GM23338 (cell line): Measurements from ENCODE around the gene SFXN5.

Experiments used
- CREB1 ChIP-seq: fragments of 250-450 bp; sonication (Bioruptor Pico); IDR thresholded peaks from 2 replicates; pipeline ENCODE4 v1.5.0; 2020; ENCODE audit warnings: low read depth, mild to moderate bottlenecking, moderate library complexity
- EZH2 ChIP-seq: fragments of 200-600 bp; sonication (generic); IDR thresholded peaks from one replicate; pipeline ENCODE4 v1.8.0; 2017; ENCODE audit warnings: antibody characterized with exemption, mild to moderate bottlenecking, low read depth; ENCODE audit not compliant: unreplicated experiment
- EZH2phosphoT487 ChIP-seq: fragments of 200-600 bp; sonication (generic); IDR thresholded peaks from one replicate; pipeline ENCODE4 v1.8.1; 2018; ENCODE audit warnings: antibody characterized with exemption; ENCODE audit not compliant: unreplicated experiment
- JUNB ChIP-seq: IDR thresholded peaks from one replicate; pipeline ENCODE4 v1.6.1; 2016; ENCODE audit warnings: antibody characterized with exemption; ENCODE audit not compliant: unreplicated experiment
- NANOG ChIP-seq: IDR thresholded peaks from 2 replicates; pipeline ENCODE4 v1.6.1; 2016; ENCODE audit warnings: antibody characterized with exemption, borderline replicate concordance
- POLR2AphosphoS5 ChIP-seq: IDR thresholded peaks from 2 replicates; pipeline ENCODE4 v1.6.1; 2016; ENCODE audit warnings: antibody characterized with exemption, low read depth
- STAT1 ChIP-seq: IDR thresholded peaks from one replicate; pipeline ENCODE4 v1.6.1; 2016; ENCODE audit warnings: antibody characterized with exemption; ENCODE audit not compliant: unreplicated experiment
- ZNF114 ChIP-seq: fragments of 250-450 bp; sonication (Bioruptor Pico); IDR thresholded peaks from 2 replicates; pipeline ENCODE4 v1.5.0; 2020; ENCODE audit warnings: mild to moderate bottlenecking, moderate library complexity
- ZNF331 ChIP-seq: fragments of 250-450 bp; sonication (Bioruptor Pico); IDR thresholded peaks from 2 replicates; pipeline ENCODE4 v1.5.0; 2020; ENCODE audit warnings: low read depth, mild to moderate bottlenecking, moderate library complexity
- TF ChIP-seq, protein P1 (sequence below), 2 experiments: fragments of 200-600 bp in 1 of 2; sonication (generic) in 1 of 2; conservative IDR thresholded peaks; 2 replicates each; pipeline versions ENCODE4 v1.5.1 to v1.6.1; 2016 to 2017; ENCODE audit warnings: antibody characterized with exemption in 2 of 2, low read depth in 2 of 2, mild to moderate bottlenecking in 2 of 2, moderate library complexity in 1 of 2
- TF ChIP-seq, protein P2 (sequence below): IDR thresholded peaks from one replicate; pipeline ENCODE4 v1.6.1; 2018; ENCODE audit warnings: antibody characterized with exemption; ENCODE audit not compliant: unreplicated experiment

DNA sequence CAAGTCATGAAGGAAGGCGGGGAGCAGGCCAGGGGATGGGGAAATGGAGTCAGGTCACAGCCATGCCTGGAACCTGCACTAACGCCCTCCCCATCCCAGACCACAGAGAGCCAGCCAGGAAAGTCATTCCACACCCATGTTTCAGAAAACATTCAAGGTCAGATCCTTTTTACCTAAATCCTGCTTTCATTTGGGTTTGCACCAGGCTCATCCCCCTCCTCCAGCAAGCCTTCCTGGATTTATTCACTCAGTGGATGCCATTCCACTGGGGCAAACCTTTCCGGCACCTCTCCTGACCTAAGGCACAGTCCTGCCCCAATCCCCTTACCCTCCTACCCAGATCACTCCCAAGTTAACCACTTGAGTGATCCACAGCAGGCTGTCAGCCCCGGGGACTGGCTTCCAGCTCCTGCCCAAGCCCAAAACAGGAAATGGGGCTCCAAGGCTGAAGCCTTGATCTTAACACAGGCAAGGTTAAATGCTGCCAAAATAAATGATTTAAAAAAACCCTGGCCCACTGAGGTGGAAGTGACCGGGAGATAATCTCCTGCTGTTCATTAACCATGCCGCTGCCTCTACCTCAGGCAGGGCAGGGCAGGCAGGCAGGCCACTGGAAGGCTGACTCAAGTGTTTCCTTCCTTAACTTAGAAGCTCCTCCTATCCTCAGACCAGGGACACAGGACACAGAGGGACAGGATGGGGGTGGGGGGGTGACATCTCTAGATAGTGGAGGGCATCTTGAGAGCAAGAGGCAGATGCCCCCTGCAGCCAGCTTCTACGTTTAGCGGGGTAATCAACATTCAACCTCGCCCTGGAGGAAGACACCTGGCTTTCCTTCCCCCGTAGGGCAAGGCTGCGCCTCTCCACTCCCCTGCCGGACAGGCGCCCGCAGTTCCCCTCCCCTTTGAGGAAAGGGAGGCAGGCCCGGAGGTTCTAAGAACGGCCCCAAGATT lies 39.8 kb upstream of the SFXN5 start:
- TF ChIP-seq, protein P1, sequence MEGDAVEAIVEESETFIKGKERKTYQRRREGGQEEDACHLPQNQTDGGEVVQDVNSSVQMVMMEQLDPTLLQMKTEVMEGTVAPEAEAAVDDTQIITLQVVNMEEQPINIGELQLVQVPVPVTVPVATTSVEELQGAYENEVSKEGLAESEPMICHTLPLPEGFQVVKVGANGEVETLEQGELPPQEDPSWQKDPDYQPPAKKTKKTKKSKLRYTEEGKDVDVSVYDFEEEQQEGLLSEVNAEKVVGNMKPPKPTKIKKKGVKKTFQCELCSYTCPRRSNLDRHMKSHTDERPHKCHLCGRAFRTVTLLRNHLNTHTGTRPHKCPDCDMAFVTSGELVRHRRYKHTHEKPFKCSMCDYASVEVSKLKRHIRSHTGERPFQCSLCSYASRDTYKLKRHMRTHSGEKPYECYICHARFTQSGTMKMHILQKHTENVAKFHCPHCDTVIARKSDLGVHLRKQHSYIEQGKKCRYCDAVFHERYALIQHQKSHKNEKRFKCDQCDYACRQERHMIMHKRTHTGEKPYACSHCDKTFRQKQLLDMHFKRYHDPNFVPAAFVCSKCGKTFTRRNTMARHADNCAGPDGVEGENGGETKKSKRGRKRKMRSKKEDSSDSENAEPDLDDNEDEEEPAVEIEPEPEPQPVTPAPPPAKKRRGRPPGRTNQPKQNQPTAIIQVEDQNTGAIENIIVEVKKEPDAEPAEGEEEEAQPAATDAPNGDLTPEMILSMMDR (conservative IDR thresholded peaks at IDR 0.05; ENCODE audit: low read depth in 2 of 2): no peak
- TF ChIP-seq EZH2 (no peak), POLR2AphosphoS5 (no peak), CREB1 (CRISPR knock-in tag) (0 out of 2 replicates have a peak, but pooled peaks have one; percentile 11), ZNF114 (CRISPR knock-in tag) (no peak), EZH2phosphoT487 (no peak), JUNB (no peak), ZNF331 (CRISPR knock-in tag) (no peak), NANOG (no peak), STAT1 (no peak)
- TF ChIP-seq, protein P2, sequence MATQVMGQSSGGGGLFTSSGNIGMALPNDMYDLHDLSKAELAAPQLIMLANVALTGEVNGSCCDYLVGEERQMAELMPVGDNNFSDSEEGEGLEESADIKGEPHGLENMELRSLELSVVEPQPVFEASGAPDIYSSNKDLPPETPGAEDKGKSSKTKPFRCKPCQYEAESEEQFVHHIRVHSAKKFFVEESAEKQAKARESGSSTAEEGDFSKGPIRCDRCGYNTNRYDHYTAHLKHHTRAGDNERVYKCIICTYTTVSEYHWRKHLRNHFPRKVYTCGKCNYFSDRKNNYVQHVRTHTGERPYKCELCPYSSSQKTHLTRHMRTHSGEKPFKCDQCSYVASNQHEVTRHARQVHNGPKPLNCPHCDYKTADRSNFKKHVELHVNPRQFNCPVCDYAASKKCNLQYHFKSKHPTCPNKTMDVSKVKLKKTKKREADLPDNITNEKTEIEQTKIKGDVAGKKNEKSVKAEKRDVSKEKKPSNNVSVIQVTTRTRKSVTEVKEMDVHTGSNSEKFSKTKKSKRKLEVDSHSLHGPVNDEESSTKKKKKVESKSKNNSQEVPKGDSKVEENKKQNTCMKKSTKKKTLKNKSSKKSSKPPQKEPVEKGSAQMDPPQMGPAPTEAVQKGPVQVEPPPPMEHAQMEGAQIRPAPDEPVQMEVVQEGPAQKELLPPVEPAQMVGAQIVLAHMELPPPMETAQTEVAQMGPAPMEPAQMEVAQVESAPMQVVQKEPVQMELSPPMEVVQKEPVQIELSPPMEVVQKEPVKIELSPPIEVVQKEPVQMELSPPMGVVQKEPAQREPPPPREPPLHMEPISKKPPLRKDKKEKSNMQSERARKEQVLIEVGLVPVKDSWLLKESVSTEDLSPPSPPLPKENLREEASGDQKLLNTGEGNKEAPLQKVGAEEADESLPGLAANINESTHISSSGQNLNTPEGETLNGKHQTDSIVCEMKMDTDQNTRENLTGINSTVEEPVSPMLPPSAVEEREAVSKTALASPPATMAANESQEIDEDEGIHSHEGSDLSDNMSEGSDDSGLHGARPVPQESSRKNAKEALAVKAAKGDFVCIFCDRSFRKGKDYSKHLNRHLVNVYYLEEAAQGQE: no peak
